HEK293T (cell line): ENCODE data around the gene GPR39.

Experiments
- BHLHE40 ChIP-seq: fragments of 450-650 bp; IDR thresholded peaks from 2 replicates; pipeline ENCODE4 v1.6.1; 2016; ENCODE audit warnings: mild to moderate bottlenecking, moderate library complexity, borderline replicate concordance
- CTBP1 ChIP-seq: fragments of 450-650 bp; IDR thresholded peaks from 2 replicates; pipeline ENCODE4 v1.6.1; 2016; ENCODE audit warnings: borderline replicate concordance
- ELF4 ChIP-seq: fragments of 450-650 bp; IDR thresholded peaks from 2 replicates; pipeline ENCODE4 v1.6.1; 2017; ENCODE audit warnings: antibody characterized with exemption
- FOXA1 ChIP-seq: fragments of 450-650 bp; IDR thresholded peaks from 2 replicates; pipeline ENCODE4 v1.6.1; 2016; ENCODE audit warnings: mild to moderate bottlenecking
- FOXM1 ChIP-seq: fragments of 450-650 bp; IDR thresholded peaks from 2 replicates; pipeline ENCODE4 v1.6.1; 2017; ENCODE audit warnings: mild to moderate bottlenecking, borderline replicate concordance
- NFRKB ChIP-seq: fragments of 450-650 bp; IDR thresholded peaks from 2 replicates; pipeline ENCODE4 v1.6.1; 2016; ENCODE audit warnings: mild to moderate bottlenecking, moderate library complexity
- PKNOX1 ChIP-seq: fragments of 450-650 bp; IDR thresholded peaks from 2 replicates; pipeline ENCODE4 v1.6.1; 2016
- SP1 ChIP-seq: fragments of 450-650 bp; IDR thresholded peaks from 2 replicates; pipeline ENCODE4 v1.6.1; 2017
- TARDBP ChIP-seq: fragments of 450-650 bp; IDR thresholded peaks from 2 replicates; pipeline ENCODE4 v1.6.1; 2016
- ZNF384 ChIP-seq: fragments of 450-650 bp; IDR thresholded peaks from 2 replicates; pipeline ENCODE4 v1.6.1; 2016

- TF ChIP-seq NFRKB: no peak
- TF ChIP-seq FOXM1: no peak
- no peak for TF ChIP-seq ELF4
- no peak for TF ChIP-seq ZNF384
- TF ChIP-seq BHLHE40: no peak
- no peak for TF ChIP-seq SP1
- no peak for TF ChIP-seq PKNOX1
- no peak for TF ChIP-seq FOXA1
- no peak for TF ChIP-seq CTBP1
- no peak for TF ChIP-seq TARDBP
These were observed 167.2 kb downstream of the GPR39 start for GRCh38 chr2:132583666-132584360.
